Measurements from ENCODE around the gene CLCNKB.

- TF ChIP-seq POLR2AphosphoS5 (IDR thresholded peaks at IDR 0.05; ENCODE audit: low read depth, low read length) (no peak), TAF1 (IDR thresholded peaks at IDR 0.05; ENCODE audit: low read depth, low read length) (no peak)
Measured at GRCh38 chr1:16064536-16065268, 21.1 kb downstream of the CLCNKB start.

Data from GM12891 (cell line).